ENCODE results near the gene CNGB1.

The CNGB1 gene

GRCh38 chr16:57834936-57835335 is 136.0 kb downstream of the CNGB1 start:
- DNase-seq (ENCODE audit: insufficient read length, low spot score) (no peak), FAIRE-seq (no peak)
- TF ChIP-seq CTCF (IDR thresholded peaks at IDR 0.05; ENCODE audit: insufficient read depth, missing control alignments), result no peak

All from D721Med (cell line).